HPDE6-E6E7 (cell line): ENCODE measurements around the gene TSSK2.
"Not testable (repeated sequence)": the region's sequence is repeated elsewhere in the genome, so short reads cannot be mapped to it uniquely, and the experiment has no call there.

Source experiments
- DNase-seq: peaks from one replicate; pipeline ENCODE4 v3.0.0; 2011; ENCODE audit warnings: missing footprints; ENCODE audit errors: extremely low spot score

Gene TSSK2

DNA sequence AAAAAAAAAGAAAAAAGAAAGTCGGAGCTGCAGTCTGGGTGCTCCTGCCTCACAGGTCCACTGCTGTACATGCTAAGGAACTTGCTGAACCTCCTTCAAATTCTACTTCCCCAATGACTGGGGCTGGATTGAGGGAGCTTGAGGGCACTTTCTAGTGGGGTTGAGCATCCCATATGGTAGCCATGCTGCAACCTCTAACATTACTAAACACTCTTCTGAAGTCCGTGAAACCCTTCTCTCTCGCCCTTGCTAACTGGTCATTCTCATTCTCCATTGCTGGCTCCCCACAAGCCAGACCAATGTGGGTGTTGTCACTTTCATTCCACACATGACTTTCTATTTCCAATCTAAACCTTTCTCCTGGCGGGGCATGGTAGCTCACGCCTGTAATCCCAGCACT is 12.1 kb downstream of the TSSK2 start:
- DNase-seq: no peak

DNA sequence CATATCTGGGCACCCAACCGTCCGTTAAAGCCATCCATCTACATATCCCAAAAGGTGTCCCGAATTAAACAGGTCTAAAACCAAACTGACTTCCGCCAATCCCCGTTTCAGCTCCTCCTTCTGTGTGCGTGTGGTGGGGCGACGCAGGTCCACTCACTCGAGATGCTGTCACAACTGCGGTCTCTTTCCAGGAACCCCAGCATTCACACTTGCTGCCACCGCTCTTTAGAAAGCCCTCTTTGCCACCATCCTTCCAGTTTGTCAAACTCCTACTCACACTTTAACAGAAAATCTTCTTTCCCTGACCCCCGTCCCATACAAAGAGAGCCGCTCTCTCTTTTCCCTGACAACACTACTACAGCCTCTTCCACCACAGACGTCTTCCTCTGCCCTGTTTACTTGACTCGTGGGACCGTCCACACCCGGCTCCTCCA is 12.9 kb downstream of the TSSK2 start:
- no peak for DNase-seq

DNA sequence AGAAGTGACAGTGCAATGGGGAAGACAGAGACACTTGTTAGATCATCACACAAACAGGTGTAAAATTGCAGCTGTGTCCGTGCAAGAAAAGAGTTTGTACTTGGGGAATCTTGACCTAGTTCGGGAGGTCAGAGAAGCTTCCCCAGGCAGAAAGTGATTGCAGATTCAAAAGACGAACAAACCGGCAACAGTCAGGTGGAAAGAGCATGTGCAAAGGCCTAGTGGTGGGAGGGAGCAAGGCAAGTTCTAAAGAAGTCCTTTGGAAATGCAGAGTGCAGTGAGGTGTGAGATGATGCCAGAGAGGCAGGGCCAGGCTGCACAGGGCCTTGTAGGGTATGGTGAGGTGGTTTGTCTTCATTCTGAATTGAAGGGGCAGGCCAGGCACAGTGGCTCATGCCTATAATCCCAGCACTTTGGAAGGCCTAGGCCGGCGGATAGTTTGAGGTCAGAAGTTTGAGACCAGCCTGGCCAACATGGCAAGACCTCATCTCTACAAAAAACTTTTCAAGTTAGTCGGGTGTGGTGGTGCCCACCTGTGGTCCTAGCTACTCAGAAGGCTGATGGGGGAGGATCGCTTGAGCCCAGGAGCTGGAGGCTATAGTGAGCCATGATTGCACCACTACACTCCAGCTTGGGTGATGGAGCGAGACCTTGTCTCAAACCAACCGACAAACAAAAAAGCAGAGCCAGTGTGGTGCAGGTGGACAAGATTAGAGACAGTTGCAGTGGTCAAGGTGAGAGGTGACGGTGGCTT is 15.3 kb downstream of the TSSK2 start:
- no peak for DNase-seq

DNA sequence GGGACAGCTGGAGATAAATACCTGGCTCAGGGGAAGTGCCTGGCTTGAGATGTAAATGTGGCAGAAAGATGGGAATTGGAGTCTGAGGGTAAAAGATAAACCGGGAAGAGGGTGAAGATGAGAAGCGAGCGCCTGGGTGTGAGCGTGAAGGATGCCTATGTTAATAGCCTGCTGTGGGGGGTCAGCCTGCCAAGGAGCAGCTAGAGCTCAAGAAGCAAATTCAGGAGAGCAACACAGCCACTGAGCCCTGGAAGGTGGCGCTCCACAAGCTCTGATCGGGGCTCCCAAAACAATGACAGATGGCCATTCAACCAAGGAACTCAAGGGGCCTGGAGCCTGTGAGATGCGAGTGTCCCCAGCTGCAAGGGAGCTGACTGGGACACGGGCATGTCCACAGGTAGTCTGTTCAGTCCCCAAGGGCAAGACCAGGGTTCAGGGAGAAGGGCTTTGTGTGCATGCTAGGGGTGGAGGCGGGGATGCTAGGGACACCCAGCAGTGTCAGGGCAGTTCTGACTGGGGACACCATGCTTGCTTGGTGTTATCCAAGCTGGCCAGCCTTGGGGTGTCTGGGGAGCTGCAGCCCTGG is 16.2 kb downstream of the TSSK2 start:
- DNase-seq: no peak

DNA sequence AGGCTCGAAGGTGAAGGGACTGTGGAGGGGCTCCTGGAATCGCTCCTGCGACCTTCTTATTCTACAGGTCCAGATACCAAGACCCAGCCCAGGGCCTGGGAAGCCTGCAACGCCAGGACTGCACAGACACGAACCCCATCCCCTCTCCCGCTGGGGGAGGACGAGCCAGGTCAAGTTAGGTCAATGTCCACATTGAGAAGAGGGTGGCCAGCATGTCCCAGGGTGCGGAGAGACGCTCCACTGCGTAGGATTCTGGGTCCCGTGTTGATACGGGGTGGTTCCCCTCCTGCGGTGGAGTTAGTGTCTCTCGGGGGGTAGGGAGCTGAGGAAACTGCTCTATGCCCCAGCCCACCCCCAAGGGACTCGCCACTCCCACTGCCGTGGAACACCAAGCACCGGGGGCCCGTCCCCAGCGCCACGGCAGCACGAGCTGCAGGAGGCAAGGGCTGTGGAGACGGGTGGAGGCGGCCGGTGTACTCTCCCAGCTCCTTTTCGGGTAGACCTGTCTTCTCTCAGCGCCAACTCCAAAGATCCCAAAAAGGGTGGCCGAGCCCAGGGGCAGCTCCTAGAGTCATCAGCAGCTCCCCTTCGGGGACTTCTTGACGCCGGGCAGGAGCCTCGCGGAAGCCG is 17.4 kb downstream of the TSSK2 start:
- DNase-seq: no peak

DNA sequence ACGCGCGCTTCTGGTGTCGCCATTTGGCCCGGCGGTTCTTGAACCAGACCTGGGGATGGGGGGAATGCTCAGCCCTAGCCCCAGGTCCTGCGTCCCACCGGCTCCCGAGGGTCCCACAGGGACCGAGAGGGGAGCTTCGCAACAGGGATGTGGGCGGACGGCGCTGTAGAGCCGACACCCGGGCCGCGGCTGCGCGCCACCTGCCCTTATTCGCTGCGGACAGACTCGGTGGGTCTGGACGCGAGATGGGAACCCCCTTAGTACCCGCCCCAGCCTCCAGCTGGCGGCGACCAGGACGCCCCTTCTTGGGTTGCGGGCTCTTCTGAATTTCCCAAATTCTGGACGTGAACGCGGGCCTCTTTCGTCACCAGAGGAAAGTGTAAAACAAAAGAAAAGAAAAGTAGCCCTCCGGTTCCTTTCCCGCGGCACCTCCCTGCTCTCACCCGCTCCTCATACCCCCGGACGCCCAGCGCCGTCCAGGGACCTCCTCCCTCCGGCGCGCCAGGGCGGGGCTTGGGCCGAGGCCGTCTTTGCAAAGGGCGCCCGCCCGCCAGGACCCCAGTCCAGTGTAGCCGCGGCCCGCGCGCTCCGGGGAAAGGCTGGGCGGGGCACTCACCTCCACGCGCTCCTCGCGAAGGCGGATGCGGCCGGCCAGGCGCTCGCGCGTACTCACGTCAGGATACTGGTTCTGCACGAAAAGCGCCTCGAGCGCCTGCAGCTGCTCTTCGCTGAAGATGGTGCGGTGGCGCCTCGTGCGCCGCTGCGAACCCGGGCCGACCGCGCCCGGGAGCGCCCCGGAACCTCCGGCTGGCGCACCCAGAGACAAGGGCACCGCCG is 18.2 kb downstream of the TSSK2 start:
- no peak for DNase-seq

DNA sequence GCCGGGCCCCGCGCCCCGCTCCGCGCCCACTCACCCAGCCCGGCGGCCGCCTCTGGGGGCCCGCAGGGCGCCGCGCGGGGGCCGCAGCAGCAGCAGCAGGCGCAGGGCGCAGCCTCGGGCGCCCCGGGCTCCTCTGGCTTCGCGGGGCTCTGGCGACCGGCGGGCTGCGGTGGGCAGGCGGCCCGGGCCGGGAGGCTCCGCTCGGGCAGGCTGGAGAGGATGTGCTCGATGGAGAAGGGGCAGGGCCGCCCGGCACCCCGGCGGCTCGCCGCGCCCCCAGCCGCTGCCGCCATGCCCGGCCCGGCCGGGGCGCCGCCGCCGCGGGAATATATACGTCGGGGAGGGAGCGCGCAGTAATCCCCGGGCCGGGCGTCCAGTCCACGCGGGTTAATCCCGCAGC is 18.9 kb downstream of the TSSK2 start, which contains the start of gene GSC2:
Gene GSC2, minus strand, starts transcription at position 302 of the 400 bp plus-strand sequence. Its CDS starts 9 bp downstream, at position 293.
- DNase-seq: no peak

DNA sequence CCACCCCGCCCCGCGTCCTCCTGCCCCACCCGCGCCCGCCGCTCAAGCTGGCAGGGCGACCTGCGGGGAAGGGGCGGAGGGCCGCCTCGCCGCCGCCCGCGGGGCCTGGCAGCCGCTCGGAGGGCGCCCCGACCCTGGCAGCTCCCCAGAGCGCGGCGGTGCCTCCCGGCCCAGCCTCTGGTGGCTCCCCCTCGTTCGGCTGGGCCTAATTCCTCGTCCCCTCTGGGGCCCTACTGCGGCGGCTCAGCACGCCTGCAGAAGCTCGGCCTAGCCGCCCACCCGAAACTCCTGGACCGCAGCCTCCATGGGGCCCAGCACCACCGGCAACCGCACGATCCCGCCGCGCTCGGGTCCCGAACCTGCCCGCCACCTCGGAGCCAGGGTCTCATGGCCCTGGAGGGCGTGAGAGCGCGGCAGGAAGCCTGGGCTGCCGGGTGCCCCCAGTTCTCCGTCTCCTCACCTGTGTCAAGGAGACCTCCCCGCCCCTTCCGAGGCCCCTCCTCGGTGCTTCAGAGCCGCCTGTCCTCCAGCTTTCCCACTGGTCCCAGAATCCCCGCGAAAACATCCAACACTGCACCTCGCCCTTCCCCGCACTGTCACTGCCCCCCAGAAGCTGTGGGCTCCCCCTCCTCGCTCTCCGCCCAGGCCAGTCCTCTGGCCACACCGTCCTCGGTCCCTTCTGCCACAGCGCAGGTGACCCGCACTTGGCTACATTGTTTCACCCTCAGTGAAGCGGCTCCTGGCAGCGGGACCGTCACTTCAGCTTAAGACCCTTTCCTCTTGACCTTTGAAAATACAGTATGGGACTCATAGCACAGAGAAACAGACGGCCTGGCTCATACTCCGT is 19.6 kb downstream of the TSSK2 start:
- DNase-seq: no peak

DNA sequence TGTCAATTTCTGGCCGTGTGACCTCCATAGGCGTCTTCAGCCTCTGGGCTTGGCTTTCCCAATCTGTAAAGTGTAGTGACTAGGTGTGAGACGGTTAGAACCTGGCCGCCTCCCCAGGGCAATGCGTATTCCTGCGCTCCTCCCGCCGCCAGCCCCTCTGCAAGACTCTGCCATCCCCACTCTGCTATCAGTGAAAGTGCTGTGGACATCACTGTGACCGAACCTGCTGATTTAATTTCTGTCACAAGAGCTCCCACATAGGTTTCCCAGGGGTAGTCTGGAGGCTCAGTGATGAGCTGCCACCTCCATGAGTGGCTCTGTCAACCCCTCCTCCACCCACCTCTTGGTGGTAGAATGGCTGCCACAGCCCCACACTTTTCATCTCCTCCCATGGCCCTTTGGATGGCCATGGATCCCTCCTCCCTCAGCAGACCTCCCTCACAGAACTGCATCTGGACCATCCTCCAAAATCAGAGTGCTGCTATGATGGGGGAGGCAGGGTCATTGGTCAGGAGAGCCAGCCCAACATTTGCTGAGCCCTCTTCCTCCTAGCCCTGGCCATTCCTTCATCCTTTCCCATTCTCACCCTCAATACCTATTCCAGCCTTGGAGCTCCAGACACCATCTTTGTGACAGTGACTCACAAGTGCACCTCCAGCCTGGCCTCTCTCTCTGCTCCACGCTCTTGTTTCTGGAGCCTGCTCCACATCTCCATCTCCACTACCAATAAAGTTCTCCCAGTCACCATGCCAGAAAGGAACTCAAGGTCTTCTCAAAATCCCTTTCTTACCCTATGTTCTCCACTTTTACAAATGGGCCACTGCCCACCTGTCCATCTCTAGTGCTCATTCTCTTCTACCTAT is 20.5 kb downstream of the TSSK2 start:
- no peak for DNase-seq

DNA sequence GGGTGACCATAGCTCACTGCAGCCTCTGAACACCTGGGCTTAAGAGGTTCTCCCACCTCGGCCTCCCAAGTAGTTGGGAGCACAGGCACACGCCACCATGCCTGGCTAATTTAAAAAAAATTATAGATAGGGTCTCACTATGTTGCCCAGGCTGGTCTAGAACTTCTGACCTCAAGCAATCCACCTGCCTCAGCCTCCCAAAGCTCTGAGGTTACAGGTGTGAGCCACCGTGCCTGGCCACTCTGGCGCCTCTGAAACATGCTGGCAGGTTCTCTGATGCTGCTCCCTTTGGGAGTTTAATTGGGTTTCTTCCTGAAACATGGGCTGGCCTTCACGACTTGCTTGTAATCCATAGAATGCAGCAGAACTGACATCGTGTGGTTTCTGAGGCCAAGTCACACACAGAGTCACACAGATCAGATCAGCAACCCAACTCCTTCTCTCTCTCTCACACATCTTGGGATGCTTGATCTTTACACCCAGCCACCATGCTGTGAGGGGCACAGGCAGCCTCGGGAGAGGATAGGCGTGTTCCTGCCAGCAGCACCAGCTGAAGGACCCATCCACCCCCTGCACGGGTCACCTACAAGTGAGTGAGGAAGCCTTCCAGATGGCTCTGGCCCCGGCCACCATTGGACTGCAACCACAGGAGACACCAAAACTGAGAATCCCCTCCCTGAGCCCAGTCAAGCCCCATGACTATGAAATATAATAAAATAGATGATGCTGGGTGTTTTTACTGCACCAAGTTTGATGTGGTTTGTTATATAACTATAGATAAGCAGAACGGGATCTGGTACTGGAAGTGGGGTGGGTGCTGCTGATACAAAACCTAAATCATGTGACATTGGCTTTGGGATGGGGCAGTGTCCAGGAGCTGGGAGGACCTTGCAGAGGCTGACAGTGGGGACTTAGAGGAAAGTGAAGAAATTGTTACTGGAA is 22.1 kb downstream of the TSSK2 start:
- DNase-seq: no peak

DNA sequence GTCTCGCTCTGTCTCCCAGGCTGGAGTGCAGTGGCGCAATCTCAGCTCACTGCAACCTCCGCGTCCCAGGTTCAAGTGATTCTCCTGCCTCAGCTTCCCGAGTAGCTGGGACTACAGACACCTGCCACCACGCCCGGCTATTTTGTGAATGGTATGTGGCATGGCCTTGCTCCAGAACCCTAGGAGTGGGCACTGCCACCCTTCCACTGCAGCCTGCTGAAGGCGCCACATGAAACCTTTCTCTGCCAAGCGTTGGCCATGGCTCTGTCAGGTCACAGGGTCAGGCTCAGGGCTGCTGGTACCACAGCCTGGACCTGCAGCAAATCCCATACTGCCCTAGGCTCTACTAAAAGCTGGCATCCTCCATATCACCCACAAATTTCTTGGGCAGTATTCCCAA is 25.0 kb downstream of the TSSK2 start:
- DNase-seq: not testable (repeated sequence)

DNA sequence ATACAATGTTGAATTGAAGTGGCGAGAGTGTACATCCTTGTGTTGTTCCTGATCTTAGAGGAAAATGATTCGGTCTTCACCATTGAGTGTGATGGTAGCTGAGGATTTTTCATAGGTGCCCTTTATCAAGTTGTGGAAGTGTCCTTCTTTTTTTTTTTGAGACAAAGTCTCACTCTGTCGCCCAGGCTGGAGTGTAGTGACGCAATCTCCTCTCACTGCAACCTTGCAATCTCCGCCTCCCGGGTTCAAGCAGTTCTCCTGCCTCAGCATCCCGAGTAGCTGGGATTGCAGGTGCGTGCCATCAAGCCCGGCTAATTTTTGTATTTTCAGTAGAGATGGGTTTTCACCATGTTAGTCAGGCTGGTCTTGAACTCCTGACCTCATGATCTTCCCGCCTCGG is 27.5 kb downstream of the TSSK2 start:
- not testable (repeated sequence) for DNase-seq

DNA sequence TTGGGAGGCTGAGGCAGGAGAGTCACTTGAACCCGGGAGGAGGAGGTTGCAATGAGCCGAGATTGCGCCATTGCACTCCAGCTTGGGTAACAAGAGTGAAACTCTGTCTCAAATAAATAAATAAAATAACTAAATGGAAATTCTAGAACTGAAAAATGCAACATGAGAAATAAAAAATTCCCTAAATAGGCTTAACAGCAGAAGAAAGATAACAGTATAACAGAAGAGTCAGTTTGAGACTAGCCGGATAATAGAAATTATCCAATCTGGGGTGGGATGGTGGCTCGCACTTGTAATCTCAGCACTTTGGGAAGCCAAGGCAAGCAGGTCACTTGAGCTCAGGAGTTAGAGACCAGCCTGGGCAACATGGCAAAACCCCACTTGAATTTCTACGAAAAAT is 33.3 kb downstream of the TSSK2 start:
- no peak for DNase-seq

DNA sequence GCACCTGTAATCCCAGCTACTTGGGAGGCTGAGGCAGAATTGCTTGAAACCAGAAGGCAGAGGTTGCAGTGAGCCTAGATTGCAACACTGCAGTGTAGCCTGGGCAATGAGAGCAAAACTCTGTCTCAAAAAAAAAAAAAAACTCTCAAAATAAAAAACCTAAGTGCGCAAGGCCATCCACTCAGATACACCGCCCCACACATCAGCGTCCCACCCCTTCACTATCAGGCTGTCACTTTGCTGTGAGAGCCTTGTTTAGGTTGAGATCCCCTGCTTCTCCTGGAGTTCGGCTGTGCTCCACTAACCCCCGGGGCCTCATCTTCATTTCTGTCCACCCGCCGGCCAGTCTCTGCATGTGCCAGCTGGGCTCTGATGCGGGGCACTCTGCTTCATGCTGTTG is 35.3 kb downstream of the TSSK2 start:
- no peak for DNase-seq

DNA sequence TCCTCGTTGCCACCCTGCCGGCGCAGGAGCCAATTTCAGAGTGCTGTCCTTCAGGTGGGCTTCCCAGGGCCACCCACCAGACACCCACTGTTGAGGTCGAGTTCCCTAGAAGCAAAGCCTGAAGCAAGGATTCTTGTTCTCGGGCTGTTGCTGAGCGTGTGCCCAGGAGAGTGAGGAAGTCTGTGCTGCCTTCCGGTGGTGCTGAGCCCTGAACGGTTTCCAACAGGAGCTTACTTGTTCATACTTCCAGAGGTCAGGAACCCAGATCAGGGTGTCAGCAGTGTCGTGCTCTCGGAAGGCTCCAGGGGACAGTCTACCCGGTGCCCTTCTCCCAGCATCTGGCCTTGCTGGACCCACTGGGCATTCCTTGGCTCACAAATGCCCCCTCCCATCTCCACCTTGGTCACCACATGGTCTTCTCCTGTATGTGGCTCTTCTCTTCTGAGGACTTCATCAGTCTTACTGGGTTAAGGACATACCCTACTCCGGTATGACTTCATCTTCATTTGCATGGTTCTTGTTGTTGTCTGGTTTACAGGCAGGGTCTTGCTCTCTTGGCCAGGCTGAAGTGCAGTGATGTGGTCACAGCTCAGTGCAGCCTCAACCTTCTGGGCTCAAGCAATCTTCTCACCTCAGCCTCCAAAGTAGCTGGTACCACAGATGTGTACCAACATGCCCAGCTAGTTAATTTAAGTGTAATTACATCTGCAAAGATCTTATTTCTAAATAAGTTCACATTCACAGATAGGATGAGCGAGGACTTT is 36.2 kb downstream of the TSSK2 start:
- DNase-seq: no peak

DNA sequence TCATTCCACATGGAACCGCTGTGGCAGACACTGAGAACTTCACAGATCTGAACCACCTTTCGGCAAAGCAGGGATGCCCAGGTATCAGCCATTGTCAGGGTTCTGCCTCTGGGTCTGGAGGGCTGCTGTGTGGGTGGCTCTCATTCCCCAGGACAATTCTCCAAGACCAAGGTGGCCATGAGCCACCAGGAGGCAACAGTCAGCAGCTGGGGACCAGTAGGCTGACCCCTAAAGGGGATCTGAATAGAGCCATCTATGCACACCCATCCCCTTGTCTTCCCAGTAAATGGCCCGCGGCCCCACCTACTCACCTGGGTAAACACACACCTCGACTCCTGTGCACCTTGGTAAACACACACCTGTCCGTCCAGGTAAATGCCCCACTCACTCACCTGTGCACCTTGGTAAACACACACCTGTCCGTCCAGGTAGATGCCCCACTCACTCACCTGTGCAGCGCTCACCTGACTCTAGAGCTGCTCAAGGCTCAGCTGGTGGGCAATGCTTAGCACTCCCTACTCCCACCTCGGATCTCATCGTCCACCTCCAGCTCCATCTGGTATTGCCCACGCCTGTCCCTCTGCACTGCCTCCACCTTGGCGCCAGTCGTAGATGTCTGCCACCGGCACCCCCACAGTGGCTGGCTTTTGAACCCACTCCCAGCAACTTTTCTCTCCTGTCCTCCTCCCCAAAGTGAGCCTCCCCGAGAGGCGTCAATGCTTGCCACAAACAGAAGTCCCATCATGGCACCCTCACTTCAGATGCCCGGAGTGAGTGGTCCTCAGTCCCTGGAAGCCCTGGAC is 37.2 kb downstream of the TSSK2 start:
- no peak for DNase-seq
